GM18907 (cell line): Measurements from ENCODE around the gene HTR7.
"Not testable (repeated sequence)": the region's sequence is repeated elsewhere in the genome, so short reads cannot be mapped to it uniquely, and the experiment has no call there.

Experiments
- ATAC-seq: cut with Tn5 transposase; IDR thresholded peaks from one replicate; pipeline ENCODE4 v1.9.1; 2021; ENCODE audit warnings: mild to moderate bottlenecking, moderate library complexity; ENCODE audit not compliant: unreplicated experiment

The HTR7 gene

DNA sequence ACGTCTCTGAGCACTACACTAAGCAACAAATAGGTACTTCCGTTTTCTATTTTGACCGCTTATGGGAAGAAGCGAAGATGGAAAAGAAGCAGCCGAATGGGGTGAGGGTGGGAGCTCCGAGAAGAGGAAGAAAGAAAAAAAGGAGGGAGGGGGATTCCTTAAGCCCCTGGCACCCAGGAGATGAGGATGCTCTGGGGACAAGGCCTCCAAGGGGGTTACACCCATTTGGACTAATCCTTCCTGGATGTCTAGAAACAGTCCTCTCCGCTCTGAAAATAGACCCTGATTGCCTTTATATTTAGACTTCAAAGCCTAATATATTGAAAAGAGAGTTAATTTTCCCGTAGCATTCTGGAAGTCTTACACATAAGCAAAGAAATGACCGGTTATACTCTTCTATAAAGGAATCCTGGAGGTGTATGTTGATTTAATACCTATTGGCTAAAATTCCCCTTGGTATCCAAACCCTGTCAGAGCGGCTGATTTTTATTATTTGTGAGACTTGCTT lies 676 bp upstream of the HTR7 start:
- no peak for ATAC-seq

DNA sequence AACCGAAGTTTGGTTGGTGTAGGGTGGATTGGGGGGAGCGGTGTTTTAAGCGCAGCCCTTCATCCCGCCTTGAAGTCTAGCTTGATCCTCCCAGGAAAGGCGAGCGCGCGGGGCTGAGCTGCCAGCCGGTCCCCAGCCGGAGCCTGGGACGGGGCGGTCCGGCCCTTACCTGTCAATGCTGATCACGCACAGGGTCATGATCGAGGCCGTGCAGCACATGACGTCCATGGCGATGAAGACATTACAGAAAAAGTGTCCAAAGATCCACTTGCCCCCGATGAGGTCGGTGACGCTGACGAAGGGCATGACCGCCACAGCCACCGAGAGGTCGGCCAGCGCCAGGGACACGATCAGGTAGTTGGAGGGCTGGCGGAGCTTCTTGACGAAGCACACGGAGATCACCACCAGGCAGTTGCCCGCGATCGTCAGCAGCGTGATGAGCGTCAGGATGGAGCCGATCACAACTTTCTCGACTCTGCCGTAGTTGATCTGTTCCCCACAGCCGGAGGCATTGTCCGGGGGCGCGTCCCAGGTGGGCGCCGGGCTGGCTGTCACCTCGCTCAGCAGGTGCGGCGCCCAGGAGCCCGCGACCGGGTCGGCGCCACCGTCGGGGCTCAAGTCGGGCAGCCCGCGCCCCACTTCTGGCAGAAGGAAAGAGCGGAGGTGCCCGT lies 740 bp downstream of the HTR7 start:
- ATAC-seq = peak; percentile 4

DNA sequence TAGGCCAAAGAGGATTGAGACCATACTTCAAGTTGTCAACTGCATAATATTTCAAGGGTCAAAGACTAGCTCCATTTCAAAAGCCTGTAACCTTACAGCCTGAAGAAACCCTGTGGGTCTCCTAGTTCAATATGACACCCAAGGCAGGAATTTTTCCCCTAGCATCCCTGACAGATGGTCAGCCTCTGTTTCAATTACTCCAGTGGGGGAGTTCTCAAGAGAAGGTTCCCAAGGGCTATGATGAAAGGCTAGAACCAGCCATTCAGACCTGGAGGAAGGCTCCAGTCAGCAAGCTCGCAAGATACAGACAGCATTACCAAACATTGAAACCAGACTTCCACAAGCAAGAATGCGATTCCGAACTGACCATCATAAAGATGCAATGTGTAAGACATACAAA lies 1.6 kb downstream of the HTR7 start:
- ATAC-seq = no peak

DNA sequence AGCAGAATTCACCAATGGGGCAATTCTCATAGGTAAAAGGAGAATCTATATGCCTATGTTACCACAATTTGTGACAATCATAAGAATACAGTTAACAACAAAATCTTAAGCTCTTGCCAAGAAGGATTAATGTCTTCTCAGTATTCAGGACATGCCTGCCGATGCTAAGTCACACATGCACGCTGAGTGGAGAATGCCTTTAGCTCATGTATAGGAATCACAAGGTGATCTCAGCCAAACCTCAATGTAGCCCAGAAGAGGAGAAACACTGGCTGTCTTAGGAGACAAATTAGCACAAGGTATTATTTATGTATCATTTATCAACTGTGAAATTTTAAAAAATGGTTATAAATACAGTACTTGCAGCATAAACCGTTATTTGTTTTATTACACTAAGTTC lies 2.7 kb downstream of the HTR7 start:
- ATAC-seq = no peak

DNA sequence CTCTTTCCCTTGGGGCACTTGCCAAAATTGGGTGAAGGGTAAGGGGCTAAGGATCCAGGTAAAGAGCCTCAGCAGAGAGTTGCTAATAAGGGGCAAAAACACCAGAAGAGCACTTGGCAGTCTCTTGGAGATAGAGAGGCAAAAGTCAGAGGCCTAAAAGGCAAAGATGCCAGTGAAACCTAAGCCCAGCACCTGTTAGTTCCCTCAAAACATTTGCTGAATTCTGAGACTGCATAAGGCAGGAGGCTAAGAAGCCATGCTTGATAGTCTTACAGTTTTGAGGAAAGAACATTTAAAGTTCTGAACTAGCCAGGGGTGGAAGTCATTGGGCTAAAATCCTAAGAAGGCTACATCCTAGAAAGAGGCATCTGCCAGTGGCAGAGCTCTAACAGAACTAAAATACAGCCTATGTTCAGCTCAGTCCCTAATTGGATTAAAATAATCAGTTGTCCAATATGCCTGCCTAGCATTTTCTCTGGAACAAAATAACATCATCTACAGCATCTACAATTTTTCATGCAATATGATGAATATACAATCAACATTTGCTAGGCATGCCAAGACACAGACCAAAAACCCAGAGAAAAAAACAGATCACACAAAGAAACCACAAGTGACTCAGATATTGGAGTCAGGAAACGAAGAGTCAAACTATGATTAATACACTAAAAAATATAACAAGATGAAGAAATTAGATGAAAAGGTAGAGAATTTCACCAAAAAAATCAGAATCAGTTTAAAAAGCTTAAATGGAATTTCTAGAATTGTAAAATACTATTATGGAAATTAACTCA lies 7.7 kb downstream of the HTR7 start:
- ATAC-seq = no peak

DNA sequence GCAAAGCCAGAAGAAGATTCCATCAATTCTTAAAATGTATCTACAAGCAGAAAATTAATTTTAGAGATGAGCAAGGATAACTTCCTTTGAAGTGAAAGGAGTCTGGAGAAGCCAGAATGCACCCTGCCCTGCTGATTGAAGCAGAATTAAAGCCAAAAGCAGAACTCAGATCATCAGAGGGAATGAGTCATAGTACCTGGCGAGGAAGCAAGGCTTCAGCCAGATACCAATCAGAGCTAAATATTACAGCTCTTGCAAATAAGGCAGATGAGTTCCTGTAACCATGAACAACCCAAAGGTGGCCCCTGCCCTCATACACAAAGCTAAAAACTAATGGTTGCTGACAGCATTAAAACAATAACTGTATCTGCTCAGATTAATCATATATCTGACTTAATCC lies 10.4 kb downstream of the HTR7 start:
- no peak for ATAC-seq

DNA sequence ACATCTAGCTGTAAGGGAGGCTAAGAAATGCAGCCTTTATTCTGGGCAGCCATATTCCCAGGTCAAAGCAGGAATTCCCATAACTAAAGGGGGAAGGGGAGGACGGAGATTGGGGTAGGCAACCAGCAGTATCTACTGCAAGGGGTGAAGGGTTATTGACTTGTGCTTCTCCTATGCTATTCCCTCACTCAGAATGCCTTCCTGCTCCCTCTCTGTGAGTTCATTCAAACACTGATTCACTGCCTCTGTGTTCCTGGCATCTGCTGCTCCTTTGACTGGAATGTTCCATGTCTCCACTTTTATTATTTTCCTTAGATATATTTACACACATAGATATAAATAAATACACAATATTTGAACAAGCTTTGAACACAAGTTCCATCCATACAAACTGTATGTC lies 11.1 kb downstream of the HTR7 start:
- no peak for ATAC-seq

DNA sequence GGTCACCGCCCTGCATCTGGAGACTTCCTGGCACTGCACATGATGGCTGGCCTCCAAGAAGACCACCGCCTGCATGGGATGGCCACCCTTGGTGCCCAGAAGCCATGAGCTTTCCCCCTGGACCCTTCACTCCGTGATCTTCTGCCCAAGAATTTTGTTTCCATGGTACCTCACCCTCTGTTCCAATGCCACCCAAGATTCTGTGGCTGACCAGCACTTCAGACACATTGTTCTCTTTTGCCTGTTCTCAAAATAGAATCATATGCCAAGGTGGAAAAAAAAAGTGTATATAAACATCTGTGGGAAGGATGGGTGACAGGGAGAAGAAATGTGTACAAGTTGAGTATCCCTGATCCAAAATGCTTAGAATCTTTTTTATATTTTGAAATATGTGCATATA lies 12.1 kb downstream of the HTR7 start:
- no peak for ATAC-seq

DNA sequence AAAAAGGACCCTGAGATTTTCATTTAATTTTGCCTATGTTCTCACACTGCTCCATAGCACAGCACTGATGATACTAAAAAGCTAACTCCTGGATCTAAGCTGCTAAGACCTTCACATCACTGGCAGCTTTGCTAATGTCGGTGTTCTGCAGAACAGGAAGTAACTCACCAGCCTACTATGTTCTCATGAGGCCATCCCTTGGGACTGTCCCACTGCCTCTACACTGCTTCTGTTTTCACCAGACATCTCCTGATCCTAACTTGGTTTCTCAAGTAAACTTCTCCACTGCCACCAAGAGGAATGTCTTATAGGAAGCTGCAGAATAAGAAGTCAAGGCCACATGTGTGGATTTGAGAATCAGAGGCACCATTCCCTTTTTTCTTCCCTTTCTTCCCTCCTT lies 15.1 kb downstream of the HTR7 start:
- no peak for ATAC-seq

DNA sequence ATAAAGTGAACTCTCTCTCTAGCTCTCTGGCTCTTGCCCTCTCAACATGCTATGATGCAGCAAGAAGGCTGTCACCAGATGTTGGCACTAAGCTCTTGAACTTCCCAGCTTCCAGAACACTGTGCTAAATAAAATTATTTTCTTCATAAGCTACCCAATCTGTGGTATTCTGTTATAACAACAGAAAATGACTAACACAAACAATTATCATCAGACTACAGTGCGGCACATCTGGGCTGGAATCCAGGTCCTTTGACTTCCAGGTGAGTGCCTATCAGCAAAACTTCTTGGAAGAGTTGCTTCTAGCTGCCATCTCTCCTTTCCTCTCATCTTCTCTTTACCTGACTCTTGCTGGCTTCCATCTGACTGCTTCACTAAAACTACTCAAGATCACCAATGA lies 20.4 kb downstream of the HTR7 start:
- ATAC-seq = no peak

DNA sequence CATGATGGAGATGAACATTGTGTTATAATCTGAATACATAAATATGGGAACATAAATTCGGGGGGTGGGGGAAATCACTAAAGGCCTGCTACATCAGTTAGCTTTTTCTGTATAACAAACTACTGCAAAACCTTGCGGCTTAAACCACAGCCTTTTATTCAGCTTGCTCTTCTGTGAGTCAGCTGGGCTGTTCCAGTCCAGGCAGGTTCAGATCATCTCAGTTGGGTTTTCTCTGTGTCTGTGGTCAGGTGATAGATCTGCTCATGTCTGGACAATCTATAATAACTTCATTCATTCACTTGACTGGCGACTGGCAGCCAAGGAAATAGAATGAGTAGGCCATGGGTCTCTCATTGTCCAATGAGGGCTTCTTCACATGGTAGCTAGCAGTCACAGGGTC lies 23.5 kb downstream of the HTR7 start:
- no peak for ATAC-seq

DNA sequence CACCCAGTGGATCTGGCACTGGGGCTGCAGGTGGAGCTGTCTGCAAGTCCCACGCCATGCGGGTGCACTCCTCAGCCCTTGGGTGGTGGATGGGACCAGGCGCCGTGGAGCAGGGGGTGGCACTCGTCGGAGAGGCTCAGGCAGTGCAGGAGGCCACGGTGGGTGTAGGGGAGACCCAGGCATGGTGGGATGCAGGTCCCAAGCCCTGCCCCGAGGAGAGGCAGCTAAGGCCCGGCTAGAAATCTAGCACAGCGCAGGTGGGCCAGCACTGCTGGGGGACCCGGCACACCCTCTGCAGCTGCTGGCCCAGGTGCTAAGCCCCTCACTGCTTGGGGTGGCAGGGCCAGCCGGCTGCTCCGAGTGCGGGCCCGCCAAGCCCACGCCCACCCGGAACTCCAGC lies 25.7 kb downstream of the HTR7 start:
- ATAC-seq = no peak

DNA sequence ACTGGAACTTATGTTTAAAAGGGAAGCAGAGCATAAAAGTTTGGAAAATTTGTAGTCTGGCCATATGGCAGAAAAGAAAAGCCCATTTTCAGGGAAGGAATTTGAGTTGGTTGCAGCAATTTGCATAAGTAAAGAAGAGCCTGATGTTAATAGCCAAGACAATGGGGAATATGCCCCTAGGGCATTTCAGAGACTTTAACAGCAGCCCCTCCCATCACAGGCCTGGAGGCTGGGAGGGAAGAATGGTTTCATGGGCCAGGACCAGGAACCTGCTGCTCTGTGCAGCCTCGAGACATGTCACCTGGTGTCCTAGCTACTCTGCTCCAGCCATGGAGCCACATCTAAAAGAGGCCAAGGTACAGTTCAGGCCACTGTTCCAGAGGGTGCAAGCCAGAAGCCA lies 35.3 kb downstream of the HTR7 start:
- ATAC-seq = no peak

DNA sequence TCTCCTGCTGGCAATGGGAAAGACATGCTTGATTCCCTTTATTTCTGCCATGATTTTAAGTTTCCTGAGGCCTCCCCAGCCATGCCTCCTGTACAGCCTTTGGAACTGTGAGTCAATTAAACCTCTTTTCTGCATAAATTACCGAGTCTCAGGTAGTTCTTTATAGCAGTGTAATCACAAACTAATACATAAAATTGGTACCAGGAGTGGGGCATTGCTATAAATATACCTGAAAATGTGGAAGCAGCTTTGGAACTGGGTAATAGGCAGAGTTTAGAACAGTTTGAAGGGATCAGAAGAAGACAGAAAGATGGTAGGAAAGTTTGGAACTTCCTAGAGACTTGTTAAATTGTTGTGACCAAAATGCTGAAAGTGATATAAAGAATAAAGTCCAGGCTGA lies 36.0 kb downstream of the HTR7 start:
- ATAC-seq = not testable (repeated sequence)

DNA sequence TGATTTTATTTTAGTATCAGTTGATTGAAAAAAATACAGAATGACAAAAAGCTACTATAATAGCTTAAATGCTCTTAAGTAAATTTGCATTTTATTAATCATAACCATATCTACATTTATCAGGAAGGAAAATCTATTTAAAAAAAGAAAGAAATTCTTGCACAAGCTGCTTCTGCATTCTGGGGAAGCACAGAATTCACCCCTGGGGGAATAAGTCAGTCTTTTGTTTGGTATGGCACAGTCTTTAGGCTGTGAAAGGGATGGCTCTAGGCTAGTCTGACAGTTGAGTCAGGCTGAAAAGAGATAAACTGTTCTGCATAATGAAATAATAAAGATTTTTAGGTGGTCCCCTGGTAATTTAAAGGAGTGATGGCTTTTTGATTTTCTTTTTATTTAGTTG lies 37.9 kb downstream of the HTR7 start:
- no peak for ATAC-seq

DNA sequence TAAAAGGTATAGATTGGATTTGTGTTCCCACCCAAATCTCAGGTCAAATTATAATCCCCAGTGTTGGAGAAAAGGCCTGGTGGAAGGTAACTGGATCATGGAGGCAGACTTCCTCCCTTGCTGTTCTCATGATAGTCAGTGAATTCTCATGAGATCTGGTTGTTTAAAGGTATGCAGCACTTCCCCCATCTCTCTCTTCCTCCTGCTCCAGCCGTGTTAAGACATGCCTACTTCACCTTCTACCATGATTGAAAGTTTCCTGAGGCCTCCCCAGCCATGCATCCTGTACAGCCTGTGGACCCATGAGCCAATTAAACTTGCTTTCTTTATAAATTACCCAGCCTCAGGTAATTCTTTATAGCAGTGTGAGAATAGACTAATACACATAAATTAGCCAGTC lies 39.1 kb downstream of the HTR7 start:
- no peak for ATAC-seq

DNA sequence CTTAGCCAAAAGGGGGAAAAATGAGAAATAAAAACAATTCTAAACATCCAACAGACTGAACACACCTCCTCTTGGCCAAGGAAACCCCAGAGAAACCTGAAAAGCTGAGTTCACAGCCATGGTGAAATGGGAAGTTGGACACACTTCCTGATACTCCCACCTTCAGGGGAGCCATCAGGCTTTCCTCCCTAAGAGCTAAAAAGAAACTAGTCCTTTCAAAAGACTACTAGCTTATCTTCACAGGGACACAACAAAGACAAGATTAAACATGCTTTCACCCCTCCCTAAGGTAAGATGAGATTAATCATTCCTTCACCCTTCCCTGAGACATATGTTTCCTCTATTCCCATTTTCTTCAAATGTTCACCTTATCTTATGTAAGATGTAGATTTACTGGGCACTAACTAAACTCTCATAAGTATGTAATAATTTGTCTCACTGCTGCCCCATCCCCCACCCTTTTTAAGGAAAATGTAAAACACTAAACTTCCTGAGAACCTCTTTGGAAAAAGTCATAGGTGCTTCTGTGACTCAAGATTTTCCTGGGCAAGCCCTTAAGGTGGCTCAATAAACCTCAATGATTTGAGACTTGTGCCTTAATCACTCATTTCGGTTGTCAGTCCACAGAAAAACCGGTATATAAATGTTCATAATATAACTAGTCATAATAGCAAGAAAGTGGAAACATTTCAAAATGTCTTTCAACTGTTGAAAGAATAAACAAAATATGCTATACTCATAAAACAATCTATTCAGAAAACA lies 40.5 kb downstream of the HTR7 start:
- ATAC-seq = no peak

DNA sequence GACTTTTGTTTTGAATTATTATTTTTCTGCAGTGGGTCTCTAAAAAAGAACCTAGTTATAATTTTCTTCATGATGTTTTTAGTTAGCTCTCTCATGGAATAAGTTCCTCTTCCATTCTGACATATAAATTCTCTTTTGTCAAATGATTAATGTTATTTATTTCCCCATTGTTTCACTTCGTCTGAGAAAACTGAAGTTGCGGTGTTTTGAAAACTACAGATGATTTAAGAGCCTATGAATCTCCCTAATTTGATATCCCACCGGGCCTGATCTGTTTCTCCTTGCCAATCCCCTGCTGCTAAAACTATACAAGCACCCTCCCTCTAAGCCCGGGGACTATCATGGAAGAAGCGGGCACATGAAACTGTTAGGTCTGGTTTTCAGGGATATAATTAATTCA lies 41.4 kb downstream of the HTR7 start:
- ATAC-seq = no peak

DNA sequence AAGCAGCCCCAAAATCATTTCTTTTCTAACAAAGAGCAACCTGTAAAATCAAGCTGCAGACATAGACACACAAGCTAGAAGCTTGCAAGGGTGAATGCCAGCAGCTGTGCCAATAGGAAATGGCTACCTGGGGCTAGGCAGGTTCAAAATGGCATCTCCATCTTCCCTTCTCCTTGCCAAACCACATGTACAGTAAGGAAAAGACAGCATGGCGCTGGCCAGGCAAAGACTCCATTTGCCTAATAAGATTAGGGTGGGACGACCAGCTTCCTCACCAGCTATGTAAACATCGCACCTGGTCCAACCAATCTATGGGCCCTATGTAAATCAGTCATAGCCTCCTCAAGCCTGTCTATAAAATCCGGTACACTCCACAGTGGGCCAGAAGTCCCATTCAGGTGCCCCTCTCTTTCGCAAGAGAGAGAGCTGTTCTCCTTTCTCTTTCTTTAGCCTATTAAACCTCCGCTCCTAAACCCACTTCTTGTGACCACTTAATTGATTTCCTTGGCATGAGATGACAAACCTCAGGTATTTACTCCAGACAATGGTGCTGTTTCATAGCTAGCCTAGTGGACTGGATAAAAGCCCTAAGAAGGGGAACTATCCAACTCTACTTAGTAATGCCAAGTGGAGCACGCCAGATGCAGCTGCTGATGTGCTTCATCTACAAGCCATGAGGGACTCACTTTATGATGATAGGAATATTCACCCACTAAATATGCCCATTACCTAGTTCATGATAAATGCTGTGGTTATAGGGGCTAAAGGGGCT lies 44.1 kb downstream of the HTR7 start:
- ATAC-seq = no peak

DNA sequence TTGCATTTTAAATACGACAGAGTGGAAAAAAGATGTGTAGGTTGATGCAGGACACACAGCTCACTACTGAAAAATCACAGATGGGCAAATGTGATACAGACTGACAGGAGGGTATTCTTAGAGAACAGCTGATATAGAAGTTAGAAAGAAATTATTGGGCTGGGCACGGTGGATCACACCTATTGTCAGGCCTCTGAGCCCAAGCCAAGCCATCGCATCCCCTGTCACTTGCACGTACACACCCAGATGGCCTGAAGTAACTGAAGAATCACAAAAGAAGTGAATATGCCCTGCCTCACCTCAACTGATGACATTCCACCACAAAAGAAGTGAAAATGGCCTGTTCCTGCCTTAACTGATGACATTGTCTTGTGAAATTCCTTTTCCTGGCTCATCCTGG lies 50.7 kb downstream of the HTR7 start:
- ATAC-seq = not testable (repeated sequence)

DNA sequence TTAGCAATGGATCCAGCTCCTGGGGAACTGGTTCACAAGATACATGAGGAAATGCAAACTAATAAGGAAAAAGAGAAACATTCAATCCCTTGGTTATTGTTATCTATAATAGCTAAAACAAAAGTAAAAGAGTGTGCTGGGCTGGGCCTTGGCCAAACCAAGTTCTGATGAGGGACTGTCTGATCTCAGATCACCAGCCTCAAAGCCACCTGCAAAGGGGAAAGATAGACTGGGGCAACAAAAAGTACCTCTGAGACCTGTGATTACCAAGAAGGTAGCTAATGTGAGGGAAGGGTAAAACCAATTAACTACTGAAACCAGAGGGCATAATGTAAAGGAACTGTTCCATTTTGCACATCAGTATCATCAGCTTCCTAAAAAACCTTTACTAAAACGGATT lies 51.2 kb downstream of the HTR7 start:
- no peak for ATAC-seq
